Panc1 (cell line): ENCODE measurements around the gene ANKRD13C.

ENCODE experiments used
- CTCF ChIP-seq: fragments of 450-650 bp; IDR thresholded peaks from 2 replicates; pipeline ENCODE4 v1.5.1; 2017; ENCODE audit warnings: mild to moderate bottlenecking
- REST ChIP-seq, 2 experiments: IDR thresholded peaks; 2 replicates each; pipeline ENCODE4 v1.6.1; 2011 to 2012; ENCODE audit warnings: low read depth in 2 of 2, control low read depth in 1 of 2, low read length in 1 of 2, mild to moderate bottlenecking in 1 of 2, moderate library complexity in 1 of 2; ENCODE audit not compliant: insufficient read depth in 1 of 2

GRCh38 chr1:70354332-70355110, at the start of gene ANKRD13C:
- no peak for TF ChIP-seq CTCF
- no peak for TF ChIP-seq REST (IDR thresholded peaks at IDR 0.05; ENCODE audit: insufficient read depth in 1 of 2, low read depth in 2 of 2, low read length in 1 of 2)
